Testis (tissue), 3 donors: ENCODE data around the gene ZMAT5. TPM values are rescaled to one million over a fixed set of nuclear protein-coding genes. Genes with fewer than 3 reads are reported as not detected.

Experiments used
- DNase-seq: peaks from one replicate; pipeline ENCODE4 v3.0.0-alpha.2; 2019
- H3K27ac ChIP-seq, 2 donors: fragments of 200-600 bp; sonication (generic); one replicate each; pipeline ENCODE4 v1.5.1; 2019
- H3K27me3 ChIP-seq: fragments of 200-600 bp; sonication (generic); one replicate; pipeline ENCODE4 v1.5.1; 2019
- H3K36me3 ChIP-seq: fragments of 200-600 bp; sonication (generic); one replicate; pipeline ENCODE4 v1.5.1; 2017; ENCODE audit warnings: low read depth; ENCODE audit errors: missing control alignments
- H3K4me1 ChIP-seq: fragments of 200-600 bp; sonication (generic); one replicate; pipeline ENCODE4 v1.5.1; 2019
- H3K4me3 ChIP-seq, 2 donors: fragments of 200-600 bp; sonication (generic); one replicate each; pipeline ENCODE4 v1.5.1; 2017 to 2019
- H3K9me3 ChIP-seq: fragments of 200-600 bp; sonication (generic); one replicate; pipeline ENCODE4 v1.5.1; 2017
- CTCF ChIP-seq, 3 experiments: fragments of 450-650 bp in 2 of 3; fragments of 200-600 bp in 1 of 3; sonication (generic) in 1 of 3; IDR thresholded peaks; one replicate each; pipeline ENCODE4 v1.5.1; 2016 to 2019; ENCODE audit warnings: antibody characterized with exemption in 3 of 3, mild to moderate bottlenecking in 2 of 3, moderate library complexity in 1 of 3
- POLR2A ChIP-seq: fragments of 450-650 bp; IDR thresholded peaks from one replicate; pipeline ENCODE4 v1.6.1; 2017; ENCODE audit warnings: antibody characterized with exemption, mild to moderate bottlenecking, moderate library complexity
- WGBS, 2 donors: methylation state at CpG; one replicate each; pipeline ENCODE4 v1.1.5; 2018; 5-methylcytosine and 5-hydroxymethylcytosine counted together
- intact Hi-C: fragments of 100-400 bp; cut with DNase I; formaldehyde crosslinking; loops from one replicate; pipeline ENCODE4 v1.15.1; 2023; ENCODE audit warnings: low total_unique reads
- polyA plus RNA-seq: library from polyadenylated mRNA; stranded (reverse); fragments of 350-450 nt; fragmentation: Illumina TruSeq; extraction: RNeasy Lipid Tissue Mini Kit (QIAGEN cat#74804); gene quantifications from one replicate; pipeline ENCODE4 v1.2.3, GENCODE V29; 2014; ENCODE audit warnings: low read depth, low replicate concordance; ENCODE audit not compliant: insufficient read depth
- total RNA-seq, 2 donors: library from RNA; depleted of rRNA; stranded (reverse); fragments of >200 nt; gene quantifications; one replicate each; pipeline ENCODE4 v1.2.3, GENCODE V29; 2016

ZMAT5 gene
- total and polyA plus RNA-seq, 3 donors from 2014 or later: 16.7 to 23.4 (median 19.6) TPM

- Histone ChIP-seq H3K27ac (no peak overlapping the region), H3K27me3 (no peaks in the 10 kb centered on the region), H3K4me3 (no peak overlapping the region), H3K9me3 (no peaks in the 10 kb centered on the region), H3K36me3 (no peaks in the 10 kb centered on the region), H3K4me1 (peaks cover 18% of the 10 kb centered on the region)
- intact Hi-C loops: no loop called here
- TF ChIP-seq POLR2A (no peak), CTCF (IDR thresholded peaks at IDR 0.05) (no peak)
- DNase-seq: no peak
- WGBS, 2 donors: 92 to 95% methylated on average over 11 to 13 of the region's 13 CpGs
Measured at GRCh38 chr22:29691636-29692326, 75.0 kb downstream of the ZMAT5 start.

GRCh38 chr22:29690476-29690875 lies 76.3 kb downstream of the ZMAT5 start:
- intact Hi-C loops: no loop called here
- DNase-seq: no peak
- no peaks in the 10 kb centered on the region for H3K27me3 ChIP-seq
- H3K4me3 ChIP-seq: no peak overlapping the region
- H3K27ac ChIP-seq: no peak overlapping the region
- H3K36me3 ChIP-seq: no peaks in the 10 kb centered on the region
- no peaks in the 10 kb centered on the region for H3K9me3 ChIP-seq
- peaks cover 18% of the 10 kb centered on the region for H3K4me1 ChIP-seq
- TF ChIP-seq POLR2A (no peak), CTCF (IDR thresholded peaks at IDR 0.05) (no peak)
- WGBS, 2 donors: 83 to 90% methylated on average over 9 of the region's 9 CpGs

- intact Hi-C loops: no loop called here
- TF ChIP-seq CTCF (IDR thresholded peaks at IDR 0.05): peak in 2 of 3 experiments; percentile 54
- no peak for TF ChIP-seq POLR2A
- H3K9me3 ChIP-seq: no peaks in the 10 kb centered on the region
- DNase-seq: peak; percentile 69
- H3K4me1 ChIP-seq: peaks cover 18% of the 10 kb centered on the region
- no peaks in the 10 kb centered on the region for H3K27me3 ChIP-seq
- H3K4me3 ChIP-seq: no peak overlapping the region
- no peaks in the 10 kb centered on the region for H3K36me3 ChIP-seq
- WGBS, 2 donors: 48 to 57% methylated on average over 8 of the region's 8 CpGs
- no peak overlapping the region for H3K27ac ChIP-seq
Measured at GRCh38 chr22:29689880-29690213, 77.0 kb downstream of the ZMAT5 start.

GRCh38 chr22:29689206-29689879 lies 77.5 kb downstream of the ZMAT5 start:
- H3K36me3 ChIP-seq: no peaks in the 10 kb centered on the region
- TF ChIP-seq CTCF (IDR thresholded peaks at IDR 0.05) (no peak), POLR2A (no peak)
- WGBS, 2 donors: 48 to 68% methylated on average over 5 of the region's 5 CpGs
- H3K27me3 ChIP-seq: no peaks in the 10 kb centered on the region
- DNase-seq: no peak
- intact Hi-C loops: no loop called here
- H3K9me3 ChIP-seq: no peaks in the 10 kb centered on the region
- H3K4me1 ChIP-seq: peaks cover 18% of the 10 kb centered on the region
- H3K4me3 ChIP-seq: no peak overlapping the region
- H3K27ac ChIP-seq: no peak overlapping the region

GRCh38 chr22:29684244-29684643 lies 82.6 kb downstream of the ZMAT5 start:
- H3K27ac ChIP-seq: no peak overlapping the region
- no peak overlapping the region for H3K4me3 ChIP-seq
- no peaks in the 10 kb centered on the region for H3K4me1 ChIP-seq
- no peaks in the 10 kb centered on the region for H3K9me3 ChIP-seq
- 92 to 100% methylated on average over 4 of the region's 4 CpGs for WGBS, 2 donors
- no peaks in the 10 kb centered on the region for H3K36me3 ChIP-seq
- no peaks in the 10 kb centered on the region for H3K27me3 ChIP-seq
- no peak for DNase-seq
- intact Hi-C loops: no loop called here
- TF ChIP-seq CTCF (IDR thresholded peaks at IDR 0.05) (no peak), POLR2A (no peak)
